ENCODE results near the gene LRRN2. TPM values are rescaled to one million over a fixed set of nuclear protein-coding genes. Genes with fewer than 3 reads are reported as not detected.

The LRRN2 gene
- total and polyA plus RNA-seq, 5 donors from 2014 or later, result 0.02 to 0.03 TPM; not detected in 3

GRCh38 chr1:204645666-204646065 is 39.9 kb downstream of the LRRN2 start:
- Mint-ChIP-seq H3K9me3 (no peaks in the 10 kb centered on the region), H3K4me1 (peaks cover 0 to 2% (median 0%) of the 10 kb centered on the region in 4 donors), H3K27me3 (peaks cover 19% of the 10 kb centered on the region), H3K27ac (no peak overlapping the region), H3K36me3 (no peaks in the 10 kb centered on the region), H3K4me3 (no peak overlapping the region)
- H3K27ac ChIP-seq (ENCODE audit: insufficient read depth, low read length, poor library complexity, severe bottlenecking), result no peak overlapping the region
- DNase-seq, result no peak
- no peaks in the 10 kb centered on the region for H3K9me3 ChIP-seq (ENCODE audit: control insufficient read depth in 2 of 2, low read length in 2 of 2)
- ATAC-seq (ENCODE audit: low read depth in 2 of 2), result no peak
- no peaks in the 10 kb centered on the region for H3K27me3 ChIP-seq (ENCODE audit: control insufficient read depth, insufficient read depth, low read length)
- no peak overlapping the region for H3K4me3 ChIP-seq (ENCODE audit: low read depth, low read length)
- no peaks in the 10 kb centered on the region for H3K4me1 ChIP-seq (ENCODE audit: control insufficient read depth, insufficient read depth, low read length, poor library complexity, severe bottlenecking)
- no peaks in the 10 kb centered on the region for H3K36me3 ChIP-seq (ENCODE audit: control insufficient read depth, insufficient read depth, low read length)

DNA sequence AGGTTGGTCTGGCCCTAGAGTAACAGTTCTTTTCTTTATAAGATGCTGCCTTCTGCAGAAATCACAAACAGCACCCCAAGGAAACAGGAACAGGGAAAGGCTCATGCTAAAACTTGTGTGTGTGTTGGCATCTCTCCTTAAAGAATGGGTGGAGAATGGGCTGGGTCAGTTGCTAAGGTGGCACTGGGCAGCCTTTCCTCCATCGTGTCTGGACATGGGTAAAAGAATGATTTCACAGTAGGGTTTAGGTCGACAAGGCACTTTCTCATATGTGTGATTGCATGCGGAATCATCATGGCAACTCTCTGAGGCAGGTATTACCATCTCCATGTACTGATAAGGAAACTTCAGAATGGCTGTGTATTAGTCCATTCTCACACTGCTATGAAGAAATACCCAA is 40.3 kb downstream of the LRRN2 start:
- Histone ChIP-seq H3K27me3 (ENCODE audit: control insufficient read depth, insufficient read depth, low read length) (no peaks in the 10 kb centered on the region), H3K36me3 (ENCODE audit: control insufficient read depth, insufficient read depth, low read length) (no peaks in the 10 kb centered on the region), H3K27ac (ENCODE audit: insufficient read depth, low read length, poor library complexity, severe bottlenecking) (no peak overlapping the region), H3K9me3 (ENCODE audit: control insufficient read depth in 2 of 2, low read length in 2 of 2) (no peaks in the 10 kb centered on the region), H3K4me1 (ENCODE audit: control insufficient read depth, insufficient read depth, low read length, poor library complexity, severe bottlenecking) (no peaks in the 10 kb centered on the region), H3K4me3 (ENCODE audit: low read depth, low read length) (no peak overlapping the region)
- H3K4me1 Mint-ChIP-seq, result peaks cover 0 to 2% (median 0%) of the 10 kb centered on the region in 4 donors
- ATAC-seq (ENCODE audit: low read depth in 2 of 2), result no peak
- no peak for DNase-seq
- H3K27ac Mint-ChIP-seq, result no peak overlapping the region
- no peaks in the 10 kb centered on the region for H3K9me3 Mint-ChIP-seq
- no peaks in the 10 kb centered on the region for H3K36me3 Mint-ChIP-seq
- H3K4me3 Mint-ChIP-seq, result no peak overlapping the region
- peaks cover 16% of the 10 kb centered on the region for H3K27me3 Mint-ChIP-seq

DNA sequence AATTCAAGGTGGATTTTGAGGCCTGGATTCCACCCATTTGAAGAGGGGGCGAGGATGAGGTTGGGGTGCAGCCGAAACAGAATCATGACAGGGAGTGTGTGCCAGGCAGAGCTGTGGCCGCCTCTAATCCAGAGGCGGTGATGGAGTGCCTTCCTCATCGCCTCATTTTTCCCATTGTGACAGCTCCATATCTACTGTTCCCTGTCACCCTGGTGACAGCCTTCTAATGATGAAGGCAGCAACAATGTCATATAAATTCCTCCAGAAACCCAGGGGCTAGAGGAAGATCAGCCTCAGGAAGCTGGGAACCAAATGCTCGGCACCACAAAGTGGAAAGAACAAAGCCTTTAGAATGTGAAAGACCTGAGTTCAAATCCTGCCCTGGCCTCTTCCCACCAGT is 42.0 kb downstream of the LRRN2 start:
- no peak overlapping the region for H3K27ac ChIP-seq (ENCODE audit: insufficient read depth, low read length, poor library complexity, severe bottlenecking)
- Mint-ChIP-seq H3K36me3 (no peaks in the 10 kb centered on the region), H3K9me3 (no peaks in the 10 kb centered on the region), H3K4me1 (peaks cover 0 to 2% (median 0%) of the 10 kb centered on the region in 4 donors), H3K27ac (no peak overlapping the region), H3K27me3 (peaks cover 20% of the 10 kb centered on the region), H3K4me3 (no peak overlapping the region)
- H3K36me3 ChIP-seq (ENCODE audit: control insufficient read depth, insufficient read depth, low read length), result no peaks in the 10 kb centered on the region
- H3K9me3 ChIP-seq (ENCODE audit: control insufficient read depth in 2 of 2, low read length in 2 of 2), result no peaks in the 10 kb centered on the region
- H3K4me1 ChIP-seq (ENCODE audit: control insufficient read depth, insufficient read depth, low read length, poor library complexity, severe bottlenecking), result no peaks in the 10 kb centered on the region
- no peak for ATAC-seq (ENCODE audit: low read depth in 2 of 2)
- no peak overlapping the region for H3K4me3 ChIP-seq (ENCODE audit: low read depth, low read length)
- no peaks in the 10 kb centered on the region for H3K27me3 ChIP-seq (ENCODE audit: control insufficient read depth, insufficient read depth, low read length)
- DNase-seq, result no peak

DNA sequence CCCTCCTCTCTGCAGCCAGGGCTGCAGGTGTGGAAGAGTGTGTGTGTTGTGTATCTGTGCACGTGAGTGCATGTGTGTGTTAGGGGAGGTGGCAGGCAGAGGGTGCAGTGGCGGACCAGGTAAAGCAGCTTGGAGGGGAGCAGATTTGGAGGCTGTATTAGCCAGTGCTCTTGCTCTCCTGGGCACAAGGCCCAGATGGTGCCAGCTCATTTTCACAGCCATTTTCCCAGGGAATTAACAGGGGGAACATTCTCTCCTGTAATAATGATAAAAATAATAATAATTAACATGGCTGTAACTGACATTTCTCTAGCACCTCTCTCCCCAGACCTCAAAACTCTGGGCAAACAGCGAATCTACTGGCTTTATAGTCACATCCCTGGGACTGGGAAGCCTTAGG is 43.6 kb downstream of the LRRN2 start:
- Mint-ChIP-seq H3K27me3 (peaks cover 18% of the 10 kb centered on the region), H3K4me3 (no peak overlapping the region), H3K4me1 (no peaks in the 10 kb centered on the region), H3K36me3 (no peaks in the 10 kb centered on the region), H3K27ac (no peak overlapping the region), H3K9me3 (no peaks in the 10 kb centered on the region)
- ATAC-seq (ENCODE audit: low read depth in 2 of 2), result no peak
- Histone ChIP-seq H3K4me1 (ENCODE audit: control insufficient read depth, insufficient read depth, low read length, poor library complexity, severe bottlenecking) (no peaks in the 10 kb centered on the region), H3K27ac (ENCODE audit: insufficient read depth, low read length, poor library complexity, severe bottlenecking) (no peak overlapping the region), H3K27me3 (ENCODE audit: control insufficient read depth, insufficient read depth, low read length) (no peaks in the 10 kb centered on the region), H3K9me3 (ENCODE audit: control insufficient read depth in 2 of 2, low read length in 2 of 2) (no peaks in the 10 kb centered on the region), H3K36me3 (ENCODE audit: control insufficient read depth, insufficient read depth, low read length) (no peaks in the 10 kb centered on the region), H3K4me3 (ENCODE audit: low read depth, low read length) (no peak overlapping the region)
- no peak for DNase-seq

GRCh38 chr1:204641455-204641854 is 44.1 kb downstream of the LRRN2 start:
- Histone ChIP-seq H3K4me3 (ENCODE audit: low read depth, low read length) (no peak overlapping the region), H3K36me3 (ENCODE audit: control insufficient read depth, insufficient read depth, low read length) (no peaks in the 10 kb centered on the region), H3K9me3 (ENCODE audit: control insufficient read depth in 2 of 2, low read length in 2 of 2) (no peaks in the 10 kb centered on the region), H3K27me3 (ENCODE audit: control insufficient read depth, insufficient read depth, low read length) (no peaks in the 10 kb centered on the region), H3K27ac (ENCODE audit: insufficient read depth, low read length, poor library complexity, severe bottlenecking) (no peak overlapping the region), H3K4me1 (ENCODE audit: control insufficient read depth, insufficient read depth, low read length, poor library complexity, severe bottlenecking) (no peaks in the 10 kb centered on the region)
- H3K27me3 Mint-ChIP-seq, result peaks cover 19% of the 10 kb centered on the region
- no peak overlapping the region for H3K27ac Mint-ChIP-seq
- no peaks in the 10 kb centered on the region for H3K4me1 Mint-ChIP-seq
- no peaks in the 10 kb centered on the region for H3K9me3 Mint-ChIP-seq
- H3K4me3 Mint-ChIP-seq, result no peak overlapping the region
- DNase-seq (no peak), ATAC-seq (ENCODE audit: low read depth in 2 of 2) (no peak)
- H3K36me3 Mint-ChIP-seq, result no peaks in the 10 kb centered on the region

- H3K4me1 ChIP-seq (ENCODE audit: control insufficient read depth, insufficient read depth, low read length, poor library complexity, severe bottlenecking), result no peaks in the 10 kb centered on the region
- H3K4me1 Mint-ChIP-seq, result no peaks in the 10 kb centered on the region
- H3K4me3 Mint-ChIP-seq, result no peak overlapping the region
- H3K27ac Mint-ChIP-seq, result no peak overlapping the region
- no peaks in the 10 kb centered on the region for H3K9me3 ChIP-seq (ENCODE audit: control insufficient read depth in 2 of 2, low read length in 2 of 2)
- DNase-seq (no peak), ATAC-seq (ENCODE audit: low read depth in 2 of 2) (no peak)
- no peaks in the 10 kb centered on the region for H3K27me3 ChIP-seq (ENCODE audit: control insufficient read depth, insufficient read depth, low read length)
- H3K36me3 ChIP-seq (ENCODE audit: control insufficient read depth, insufficient read depth, low read length), result no peaks in the 10 kb centered on the region
- H3K9me3 Mint-ChIP-seq, result no peaks in the 10 kb centered on the region
- no peaks in the 10 kb centered on the region for H3K36me3 Mint-ChIP-seq
- peaks cover 19% of the 10 kb centered on the region for H3K27me3 Mint-ChIP-seq
- no peak overlapping the region for H3K4me3 ChIP-seq (ENCODE audit: low read depth, low read length)
- no peak overlapping the region for H3K27ac ChIP-seq (ENCODE audit: insufficient read depth, low read length, poor library complexity, severe bottlenecking)
Observed at GRCh38 chr1:204640578-204640977, 45.0 kb downstream of the LRRN2 start.

- Histone ChIP-seq H3K36me3 (ENCODE audit: control insufficient read depth, insufficient read depth, low read length) (no peaks in the 10 kb centered on the region), H3K4me3 (ENCODE audit: low read depth, low read length) (no peak overlapping the region), H3K9me3 (ENCODE audit: control insufficient read depth in 2 of 2, low read length in 2 of 2) (no peaks in the 10 kb centered on the region), H3K27ac (ENCODE audit: insufficient read depth, low read length, poor library complexity, severe bottlenecking) (no peak overlapping the region), H3K27me3 (ENCODE audit: control insufficient read depth, insufficient read depth, low read length) (peaks cover 3% of the 10 kb centered on the region), H3K4me1 (ENCODE audit: control insufficient read depth, insufficient read depth, low read length, poor library complexity, severe bottlenecking) (no peaks in the 10 kb centered on the region)
- no peaks in the 10 kb centered on the region for H3K9me3 Mint-ChIP-seq
- ATAC-seq (ENCODE audit: low read depth in 2 of 2) (no peak), DNase-seq (no peak)
- H3K4me1 Mint-ChIP-seq, result no peaks in the 10 kb centered on the region
- no peak overlapping the region for H3K4me3 Mint-ChIP-seq
- H3K27ac Mint-ChIP-seq, result no peak overlapping the region
- peaks cover 21% of the 10 kb centered on the region for H3K27me3 Mint-ChIP-seq
- H3K36me3 Mint-ChIP-seq, result no peaks in the 10 kb centered on the region
Observed at GRCh38 chr1:204634260-204634910, 51.2 kb downstream of the LRRN2 start.

DNA sequence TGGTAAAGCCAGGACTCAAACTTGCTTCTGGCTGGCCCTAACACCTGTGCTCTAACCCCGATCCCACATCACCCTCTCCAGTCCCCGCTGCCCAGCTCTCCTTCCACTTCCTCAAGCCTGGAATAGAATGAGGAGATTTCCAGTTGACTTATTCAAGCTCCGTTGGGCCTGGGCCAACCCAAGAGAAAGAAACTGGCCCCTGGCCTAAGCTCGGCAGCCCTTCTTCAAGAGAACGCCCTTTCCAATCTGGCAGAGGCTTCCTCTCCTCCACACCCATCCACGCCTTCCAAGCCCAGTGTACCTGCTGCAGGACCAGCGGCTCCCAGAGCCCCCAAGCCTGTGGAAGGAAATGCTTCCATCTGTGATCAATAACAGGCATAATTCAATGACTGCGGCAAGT is 51.9 kb downstream of the LRRN2 start:
- DNase-seq, result no peak
- Mint-ChIP-seq H3K4me1 (no peaks in the 10 kb centered on the region), H3K27ac (no peak overlapping the region), H3K4me3 (no peak overlapping the region), H3K9me3 (no peaks in the 10 kb centered on the region), H3K36me3 (no peaks in the 10 kb centered on the region), H3K27me3 (peaks cover 21% of the 10 kb centered on the region)
- no peaks in the 10 kb centered on the region for H3K4me1 ChIP-seq (ENCODE audit: control insufficient read depth, insufficient read depth, low read length, poor library complexity, severe bottlenecking)
- no peaks in the 10 kb centered on the region for H3K9me3 ChIP-seq (ENCODE audit: control insufficient read depth in 2 of 2, low read length in 2 of 2)
- no peak for ATAC-seq (ENCODE audit: low read depth in 2 of 2)
- no peak overlapping the region for H3K4me3 ChIP-seq (ENCODE audit: low read depth, low read length)
- no peak overlapping the region for H3K27ac ChIP-seq (ENCODE audit: insufficient read depth, low read length, poor library complexity, severe bottlenecking)
- H3K36me3 ChIP-seq (ENCODE audit: control insufficient read depth, insufficient read depth, low read length), result no peaks in the 10 kb centered on the region
- peaks cover 3% of the 10 kb centered on the region for H3K27me3 ChIP-seq (ENCODE audit: control insufficient read depth, insufficient read depth, low read length)

All from CD4-positive, CD25-positive, alpha-beta regulatory T cell (primary cell).